ENCODE data around the gene PERCC1. TPM values are rescaled to one million over a fixed set of nuclear protein-coding genes. Genes with fewer than 3 reads are reported as not detected.

The PERCC1 gene
- total and polyA plus RNA-seq, 9 of the 15 experiments (the other 6 are each of a cell fraction or from before 2014, with no cell fraction given), result not detected

GRCh38 chr16:1432388-1433262 lies 1.7 kb downstream of the PERCC1 start:
- no peaks in the 10 kb centered on the region for H4K20me1 ChIP-seq (replicated peaks; ENCODE audit: control insufficient read depth, insufficient read depth, low read length)
- peak overlapping the region in 1 of 2 experiments; percentile 58; a peak in 2 of 4 replicates for H3K9ac ChIP-seq (ENCODE audit: insufficient read depth in 1 of 2, low read depth in 2 of 2, low read length in 2 of 2)
- H3K4me2 ChIP-seq (ENCODE audit: insufficient read depth, low read length), result no peak overlapping the region
- peaks cover 0 to 94% of the 10 kb centered on the region in 2 experiments; a peak in 3 of 5 replicates for H3K4me1 ChIP-seq (replicated peaks in 1 of 2; ENCODE audit: control insufficient read depth in 2 of 2, insufficient read depth in 2 of 2, low read length in 2 of 2)
- ATAC-seq, result no peak
- H3K27ac ChIP-seq (ENCODE audit: extremely low read depth, low read depth, low read length), result no peak overlapping the region
- H3K9me3 ChIP-seq (replicated peaks; ENCODE audit: control insufficient read depth, insufficient read depth, low read depth, low read length), result no peaks in the 10 kb centered on the region
- no peak for FAIRE-seq
- H3K9me1 ChIP-seq (ENCODE audit: control insufficient read depth, insufficient read depth, low read length), result no peaks in the 10 kb centered on the region
- BruUV-seq (replicated peaks), result no TSS peak
- intact Hi-C loops (cut with micrococcal nuclease) (no loop called here), in situ Hi-C loops (cut with MboI) (no loop called here)
- H2AFZ ChIP-seq (ENCODE audit: low read depth, low read length), result no peak overlapping the region
- POLR2A ChIA-PET, result interaction anchor here (0.6 to 1.2 kb wide), 7 partner anchors 9 to 137 kb away, joined by 3 to 9 read pairs (median 3); partner anchors contain the start of genes CCDC154 and UQCC4
- WGBS (ENCODE audit: insufficient coverage, low coverage, missing lambda C conversion rate), result 36% methylated on average over 34 of the region's 63 CpGs
- no peaks in the 10 kb centered on the region for H3K36me3 ChIP-seq (ENCODE audit: control insufficient read depth, insufficient read depth, low read length)
- peaks cover 0 to 15% of the 10 kb centered on the region in 2 experiments; a peak in 2 of 5 replicates for H3K27me3 ChIP-seq (ENCODE audit: control insufficient read depth in 2 of 2, insufficient read depth in 2 of 2, low read length in 2 of 2)
- CTCF ChIA-PET (ENCODE audit: low intra/inter-chr PET ratio), result no interaction called here
- no peak for DNase-seq (ENCODE audit: extremely low read depth in 1 of 4, low spot score in 3 of 4)
- H3K4me3 ChIP-seq, result no peak overlapping the region
- H3K79me2 ChIP-seq (ENCODE audit: control insufficient read depth, insufficient read depth, low read length), result no peaks in the 10 kb centered on the region
- no peak for TF ChIP-seq TRIM28 (IDR thresholded peaks at IDR 0.05)
- TF ChIP-seq ZNF316 (IDR thresholded peaks at IDR 0.05), result no peak
- TF ChIP-seq HDAC3 (IDR thresholded peaks at IDR 0.05; ENCODE audit: borderline replicate concordance, partially characterized antibody), result no peak
- no peak for TF ChIP-seq KDM1A (IDR thresholded peaks at IDR 0.05)
- TF ChIP-seq ZBTB49 (CRISPR knock-in tag; IDR thresholded peaks at IDR 0.05; ENCODE audit: borderline replicate concordance), result no peak
- no peak for TF ChIP-seq ZNF197 (CRISPR knock-in tag; IDR thresholded peaks at IDR 0.05; ENCODE audit: low read depth)
- TF ChIP-seq CAMTA2 (CRISPR knock-in tag; conservative IDR thresholded peaks at IDR 0.05), result no peak
- TF ChIP-seq PML (IDR thresholded peaks at IDR 0.05; ENCODE audit: low read length), result no peak
- peak in 1 of 3 experiments; percentile 7 for TF ChIP-seq YY1 (IDR thresholded peaks at IDR 0.05; ENCODE audit: borderline replicate concordance in 1 of 3, control insufficient read depth in 1 of 3, extremely low read depth in 1 of 3, insufficient read depth in 3 of 3, insufficient read length in 1 of 3, insufficient replicate concordance in 2 of 3, low read depth in 1 of 3, low read length in 2 of 3)
- TF ChIP-seq FOXO4 (CRISPR knock-in tag; IDR thresholded peaks at IDR 0.05), result no peak
- no peak for TF ChIP-seq ZNF3 (CRISPR knock-in tag; IDR thresholded peaks at IDR 0.05)
- no peak for TF ChIP-seq FOXM1 (IDR thresholded peaks at IDR 0.05; ENCODE audit: low read depth)
- no peak for TF ChIP-seq FOXM1 (CRISPR knock-in tag; IDR thresholded peaks at IDR 0.05; ENCODE audit: low read depth)
- no peak for TF ChIP-seq PTBP1 (IDR thresholded peaks at IDR 0.05; ENCODE audit: low read depth, low read length)
- TF ChIP-seq PCBP1 (IDR thresholded peaks at IDR 0.05; ENCODE audit: low read depth, low read length, poor library complexity, severe bottlenecking), result peak; percentile 15
- TF ChIP-seq PHF21A (IDR thresholded peaks at IDR 0.05; ENCODE audit: borderline replicate concordance, low read depth), result no peak
- peak; percentile 8; the same call in 1 of the 2 replicates for TF ChIP-seq ZBTB7A (IDR thresholded peaks at IDR 0.05; ENCODE audit: borderline replicate concordance, control insufficient read depth, low read depth, low read length)
- TF ChIP-seq MECOM (CRISPR knock-in tag; IDR thresholded peaks at IDR 0.05), result no peak
- no peak for TF ChIP-seq MAZ (CRISPR knock-in tag; conservative IDR thresholded peaks at IDR 0.05 in 1 of 2, IDR thresholded peaks at IDR 0.05 in 1 of 2)

All from K562 (cell line).